ENCODE measurements around the gene VKORC1. TPM values are rescaled to one million over a fixed set of nuclear protein-coding genes. Genes with fewer than 3 reads are reported as not detected.

VKORC1 gene
- total RNA-seq, 2 experiments from 2014 or later: 19.0 to 19.2 TPM

DNA sequence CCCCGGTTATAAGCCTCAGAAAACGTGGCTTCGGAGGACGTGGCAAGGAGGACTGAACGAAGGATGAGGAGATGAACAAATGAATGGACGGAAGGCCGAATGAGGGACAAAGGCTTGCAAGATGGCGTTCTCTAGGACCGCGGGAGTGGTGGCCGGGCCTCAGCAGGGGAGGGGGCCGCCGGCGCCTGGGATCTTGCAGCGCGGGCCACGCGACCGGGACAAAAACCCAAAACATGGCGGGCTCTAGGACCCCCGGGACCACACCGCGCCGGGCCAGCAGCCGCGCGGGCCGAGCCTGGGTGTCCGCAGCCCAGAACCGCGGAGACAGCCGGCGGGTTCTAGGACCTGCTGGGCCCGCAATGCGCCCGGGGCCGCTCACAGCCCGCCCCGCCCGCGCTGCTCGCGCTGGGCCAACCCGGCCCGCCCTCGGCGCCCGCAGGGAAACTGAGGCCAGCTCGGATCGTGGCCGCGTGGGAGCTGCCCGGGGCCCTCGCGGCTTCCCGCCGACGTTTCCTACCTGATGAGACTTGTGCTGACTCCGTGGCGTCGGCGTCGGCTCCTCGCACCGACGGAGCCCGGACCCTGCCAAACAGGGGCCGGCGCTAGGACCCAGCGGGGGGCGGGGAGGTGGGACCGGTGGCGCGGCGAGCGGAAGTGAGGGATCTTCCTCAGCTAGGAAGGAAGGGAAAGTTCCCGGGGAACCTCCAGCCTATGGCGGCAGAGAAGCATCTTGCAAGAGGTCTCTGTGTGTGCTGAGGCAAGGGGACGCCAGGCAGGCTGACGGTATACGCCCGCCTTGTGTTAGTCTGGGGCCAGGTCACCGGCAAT is 21.2 kb downstream of the VKORC1 start:
- DNase-seq (peak; percentile 71 to 91 (median 81)), ATAC-seq (ENCODE audit: poor library complexity) (peak; percentile 27)
- CTCF ChIA-PET: interaction anchor here (1.0 to 2.3 kb wide), 6 partner anchors 23 to 228 kb away, joined by 3 to 21 read pairs (median 6); partner anchors contain the start of genes HSD3B7, KAT8 and STX4
- no peaks in the 10 kb centered on the region for H3K9me3 ChIP-seq (ENCODE audit: control insufficient read depth in 1 of 2, insufficient read depth in 1 of 2, low read length in 2 of 2)
- H3K27ac ChIP-seq (ENCODE audit: low read depth in 1 of 2, low read length in 2 of 2): peak overlapping the region; percentile 93 to 95
- Mint-ChIP-seq H3K36me3 (ENCODE audit: low read depth) (peaks cover 43% of the 10 kb centered on the region), H3K4me3 (peak overlapping the region; percentile 98), H3K27me3 (no peaks in the 10 kb centered on the region), H3K27ac (peak overlapping the region; percentile 92), H3K9me3 (no peaks in the 10 kb centered on the region), H3K4me1 (ENCODE audit: low read depth) (peaks cover 41% of the 10 kb centered on the region)
- H3K4me3 ChIP-seq (ENCODE audit: low read length): peak overlapping the region; percentile 96
- no peaks in the 10 kb centered on the region for H3K27me3 ChIP-seq (ENCODE audit: control insufficient read depth in 1 of 2, insufficient read depth in 2 of 2, low read length in 2 of 2)
- H3K4me1 ChIP-seq (ENCODE audit: insufficient read depth, low read length): peaks cover 35% of the 10 kb centered on the region
- intact Hi-C loops (cut with DNase I, micrococcal nuclease): loop anchor here (1.0 to 10.0 kb wide), 8 partner anchors 40 to 794 kb away; partner anchors contain the start of genes FBXL19 (in 2 of the 2), SETD1A (in 2 of the 2), FUS (in 1 of the 2) and STX4 (in 1 of the 2)
- H3K36me3 ChIP-seq (ENCODE audit: insufficient read depth, low read length): peaks cover 22% of the 10 kb centered on the region
- TF ChIP-seq, protein P1, sequence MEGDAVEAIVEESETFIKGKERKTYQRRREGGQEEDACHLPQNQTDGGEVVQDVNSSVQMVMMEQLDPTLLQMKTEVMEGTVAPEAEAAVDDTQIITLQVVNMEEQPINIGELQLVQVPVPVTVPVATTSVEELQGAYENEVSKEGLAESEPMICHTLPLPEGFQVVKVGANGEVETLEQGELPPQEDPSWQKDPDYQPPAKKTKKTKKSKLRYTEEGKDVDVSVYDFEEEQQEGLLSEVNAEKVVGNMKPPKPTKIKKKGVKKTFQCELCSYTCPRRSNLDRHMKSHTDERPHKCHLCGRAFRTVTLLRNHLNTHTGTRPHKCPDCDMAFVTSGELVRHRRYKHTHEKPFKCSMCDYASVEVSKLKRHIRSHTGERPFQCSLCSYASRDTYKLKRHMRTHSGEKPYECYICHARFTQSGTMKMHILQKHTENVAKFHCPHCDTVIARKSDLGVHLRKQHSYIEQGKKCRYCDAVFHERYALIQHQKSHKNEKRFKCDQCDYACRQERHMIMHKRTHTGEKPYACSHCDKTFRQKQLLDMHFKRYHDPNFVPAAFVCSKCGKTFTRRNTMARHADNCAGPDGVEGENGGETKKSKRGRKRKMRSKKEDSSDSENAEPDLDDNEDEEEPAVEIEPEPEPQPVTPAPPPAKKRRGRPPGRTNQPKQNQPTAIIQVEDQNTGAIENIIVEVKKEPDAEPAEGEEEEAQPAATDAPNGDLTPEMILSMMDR (IDR thresholded peaks at IDR 0.05): no peak
- POLR2A ChIA-PET: interaction anchor here (0.6 to 3.4 kb wide), 39 partner anchors 8 to 831 kb away, joined by 3 to 79 read pairs (median 5); partner anchors contain the start of genes ARMC5, FBRS, FBXL19 and FUS

DNA sequence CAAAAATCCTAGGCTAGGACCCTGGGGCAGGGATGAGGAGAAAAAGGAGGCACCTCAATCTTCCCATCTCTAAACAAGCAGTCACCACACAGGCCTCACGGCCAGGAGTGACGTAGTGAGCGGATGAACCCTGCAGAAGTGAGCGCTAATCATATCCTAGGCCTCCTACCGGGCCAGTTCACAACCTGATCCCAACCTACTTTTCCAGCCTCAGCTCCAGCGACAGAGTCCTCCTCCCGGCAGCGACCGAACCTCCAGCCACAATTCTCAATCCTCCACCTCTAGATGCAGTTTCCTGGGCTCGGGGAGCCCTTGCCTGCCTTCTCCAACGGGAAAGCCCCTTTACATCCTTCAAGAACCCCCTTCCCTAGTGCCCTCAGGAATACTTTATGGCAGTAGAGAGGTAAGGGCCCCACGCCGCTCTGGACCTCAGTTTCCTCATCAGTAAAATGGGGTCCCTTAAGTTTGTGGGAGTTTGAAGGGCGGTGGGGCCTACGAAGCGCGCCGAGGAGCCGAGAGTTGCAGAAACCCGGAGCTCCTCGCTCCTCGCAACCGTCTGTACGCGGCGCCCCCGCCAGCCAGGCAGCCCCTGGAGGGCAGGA is 22.0 kb downstream of the VKORC1 start:
- H3K4me3 ChIP-seq (ENCODE audit: low read length): peak overlapping the region; percentile 96
- no peaks in the 10 kb centered on the region for H3K9me3 Mint-ChIP-seq
- intact Hi-C loops (cut with DNase I, micrococcal nuclease): loop anchor here (1.0 to 10.0 kb wide), 8 partner anchors 39 to 795 kb away; partner anchors contain the start of genes FBXL19 (in 2 of the 2), SETD1A (in 2 of the 2), FUS (in 1 of the 2) and STX4 (in 1 of the 2)

More for the DNA sequence above, 22.0 kb downstream of the VKORC1 start:
- peak overlapping the region; percentile 98 for H3K4me3 Mint-ChIP-seq
- peaks cover 41% of the 10 kb centered on the region for H3K4me1 Mint-ChIP-seq (ENCODE audit: low read depth)
- Histone ChIP-seq H3K4me1 (ENCODE audit: insufficient read depth, low read length) (peaks cover 35% of the 10 kb centered on the region), H3K27me3 (ENCODE audit: control insufficient read depth in 1 of 2, insufficient read depth in 2 of 2, low read length in 2 of 2) (no peaks in the 10 kb centered on the region), H3K9me3 (ENCODE audit: control insufficient read depth in 1 of 2, insufficient read depth in 1 of 2, low read length in 2 of 2) (no peaks in the 10 kb centered on the region), H3K36me3 (ENCODE audit: insufficient read depth, low read length) (peaks cover 15% of the 10 kb centered on the region), H3K27ac (ENCODE audit: low read depth in 1 of 2, low read length in 2 of 2) (peak overlapping the region; percentile 49 to 95)
- TF ChIP-seq, protein P1 (IDR thresholded peaks at IDR 0.05): no peak
- H3K36me3 Mint-ChIP-seq (ENCODE audit: low read depth): peaks cover 36% of the 10 kb centered on the region
- CTCF ChIA-PET: interaction anchor here (1.3 to 2.3 kb wide), 4 partner anchors 24 to 88 kb away, joined by 4 to 21 read pairs (median 8); partner anchors contain the start of gene HSD3B7
- ATAC-seq (ENCODE audit: poor library complexity) (no peak), DNase-seq (peak in 5 of 14 experiments; percentile 17 to 57 (median 46))
- H3K27me3 Mint-ChIP-seq: no peaks in the 10 kb centered on the region
- POLR2A ChIA-PET: interaction anchor here (0.8 to 3.4 kb wide), 8 partner anchors 21 to 797 kb away, joined by 3 to 79 read pairs (median 32); partner anchors contain the start of genes ARMC5, KAT8, SETD1A and STX4
- H3K27ac Mint-ChIP-seq: peak overlapping the region; percentile 92

Data from CD4-positive, alpha-beta T cell (primary cell).